Hypothalamus (tissue), 51 donors: ENCODE measurements around the gene CYP11A1.
A peak's percentile ranks its signal among the peaks of the same experiment; 100 is the strongest.

Experiments
- DNase-seq, 51 donors: peaks; one replicate each; lab custom pipeline; 2025; lab: John Stamatoyannopoulos, UW

Gene CYP11A1

DNA sequence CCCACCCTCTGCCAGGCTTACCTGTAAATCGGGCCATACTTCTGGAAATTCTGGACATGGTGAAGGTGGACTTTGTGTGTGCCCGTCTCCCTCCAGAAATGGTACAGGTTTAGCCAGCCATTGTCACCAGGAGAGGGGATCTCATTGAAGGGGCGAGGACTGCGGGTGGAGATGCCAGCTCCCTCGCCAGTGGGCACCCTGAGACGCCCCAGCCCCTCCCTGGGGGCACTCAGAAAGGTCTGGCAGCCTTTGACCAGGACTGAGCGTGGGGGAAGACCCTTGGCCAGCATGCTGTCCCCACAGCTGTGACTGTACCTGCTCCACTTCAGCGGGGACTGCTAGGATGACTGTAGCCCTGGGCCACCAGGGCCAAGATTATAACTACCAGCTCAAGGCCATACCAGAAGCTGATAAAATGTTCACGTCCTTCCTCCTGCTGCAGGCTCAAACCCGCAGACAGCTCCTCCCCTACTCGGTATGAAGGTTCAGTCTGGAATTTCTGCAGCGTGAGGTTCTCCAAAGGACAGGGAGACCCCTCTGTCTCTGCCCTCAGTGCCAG is at the start of gene CYP11A1:
TSS of gene CYP11A1 (minus strand) at position 351 of the 559 bp plus-strand sequence. CDS start at position 290, 61 bp downstream.
- no peak for DNase-seq

DNA sequence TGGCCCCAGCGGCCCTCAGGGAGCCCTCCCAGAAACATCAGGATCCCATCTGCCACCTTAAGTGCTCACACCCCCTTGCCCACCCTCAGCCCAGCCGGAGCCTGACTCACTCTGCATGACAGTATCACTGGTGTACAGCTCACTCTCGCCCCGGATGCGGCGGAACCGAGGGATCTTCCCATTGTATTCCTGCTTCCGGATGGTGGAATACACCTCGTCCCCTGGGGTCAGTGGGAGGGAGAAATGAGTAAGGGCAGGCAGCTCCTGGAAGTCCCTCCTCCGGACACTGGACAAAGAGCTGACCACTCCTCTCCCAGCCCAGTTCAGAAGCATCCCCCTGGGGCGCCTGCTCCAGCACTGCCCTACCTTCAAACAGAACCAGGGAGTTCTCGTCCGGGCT is 49.8 kb upstream of the CYP11A1 start:
- peak in 2 of 51 donors; percentile 23 to 54 for DNase-seq

DNA sequence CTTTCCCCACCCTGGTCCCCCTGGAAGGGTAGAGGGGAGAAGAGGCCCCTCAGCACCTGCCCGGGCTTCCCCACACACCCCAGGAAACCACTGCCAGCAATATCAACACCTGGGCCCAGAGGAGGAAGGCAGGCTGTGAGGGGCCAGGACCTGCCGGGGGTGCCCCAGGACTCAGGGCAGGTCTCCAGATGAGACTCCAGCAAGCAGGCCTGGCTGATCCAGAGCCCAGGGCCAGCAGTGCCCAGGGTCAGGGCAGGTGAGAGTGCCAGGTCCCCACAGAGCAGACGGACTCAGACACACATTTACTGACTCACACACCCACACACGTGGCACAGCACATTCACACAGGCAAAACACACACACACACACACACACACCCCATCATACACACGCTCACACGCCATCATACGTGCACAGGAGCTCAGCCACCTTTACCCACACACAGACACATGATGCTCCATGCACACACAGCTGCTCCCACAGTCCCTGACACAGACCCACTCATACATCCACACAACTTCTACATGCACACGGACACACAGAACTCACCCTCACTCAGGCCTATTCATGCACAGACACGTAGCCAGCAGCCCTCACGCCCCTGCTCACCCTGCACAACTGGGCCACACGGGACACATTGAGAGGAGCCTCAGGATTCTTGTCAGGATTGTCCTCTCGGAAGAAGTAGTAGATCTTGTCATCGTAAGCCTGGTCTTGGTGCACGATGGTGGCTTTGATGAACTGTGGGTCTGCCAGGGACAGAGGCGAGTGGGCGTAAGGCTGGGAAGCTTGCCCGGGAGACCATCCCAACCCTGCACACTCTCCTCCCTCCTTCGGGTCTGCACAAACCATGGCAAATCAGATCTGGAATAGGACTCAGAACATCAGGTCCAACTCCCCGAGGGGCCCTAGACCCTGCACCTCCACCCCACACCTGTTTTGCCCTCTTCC is 48.8 kb upstream of the CYP11A1 start:
- peak in 1 of 51 donors; percentile 29 for DNase-seq

DNA sequence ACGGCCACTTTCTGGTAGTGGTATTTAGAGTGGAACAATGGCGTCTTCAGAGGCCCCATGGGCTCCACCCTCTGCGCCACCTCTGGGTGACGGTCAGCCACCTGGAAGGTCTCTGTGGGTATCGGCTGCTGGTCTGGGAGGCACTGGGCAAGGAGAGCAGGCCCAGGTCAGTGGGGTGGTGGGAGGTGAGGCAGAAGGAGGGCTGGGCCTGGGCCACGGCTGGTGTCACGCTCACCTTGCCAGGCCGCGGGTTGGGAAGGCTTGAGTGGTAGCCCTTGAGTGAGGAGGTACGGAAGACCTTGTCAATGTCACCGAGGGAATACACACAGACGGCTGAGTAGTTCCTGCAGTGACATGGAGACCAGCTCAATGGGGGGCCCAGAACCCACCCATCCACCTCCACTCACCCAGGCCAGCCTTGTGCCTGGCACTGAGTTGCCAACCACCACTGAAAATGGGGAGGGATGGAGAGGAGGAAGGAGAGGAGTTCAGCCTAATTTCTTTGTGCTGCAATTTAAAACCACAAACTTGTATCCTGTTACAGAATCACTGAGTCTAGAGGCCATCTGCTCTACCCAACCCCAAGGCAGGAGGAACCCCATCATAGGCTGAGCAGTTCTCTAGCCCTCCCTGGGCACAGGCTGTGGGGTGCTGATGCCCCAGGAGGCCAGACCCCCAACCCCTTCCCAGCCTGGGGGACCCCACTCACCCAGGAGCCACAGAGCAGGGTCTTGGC is 47.3 kb upstream of the CYP11A1 start:
- DNase-seq, result no peak

DNA sequence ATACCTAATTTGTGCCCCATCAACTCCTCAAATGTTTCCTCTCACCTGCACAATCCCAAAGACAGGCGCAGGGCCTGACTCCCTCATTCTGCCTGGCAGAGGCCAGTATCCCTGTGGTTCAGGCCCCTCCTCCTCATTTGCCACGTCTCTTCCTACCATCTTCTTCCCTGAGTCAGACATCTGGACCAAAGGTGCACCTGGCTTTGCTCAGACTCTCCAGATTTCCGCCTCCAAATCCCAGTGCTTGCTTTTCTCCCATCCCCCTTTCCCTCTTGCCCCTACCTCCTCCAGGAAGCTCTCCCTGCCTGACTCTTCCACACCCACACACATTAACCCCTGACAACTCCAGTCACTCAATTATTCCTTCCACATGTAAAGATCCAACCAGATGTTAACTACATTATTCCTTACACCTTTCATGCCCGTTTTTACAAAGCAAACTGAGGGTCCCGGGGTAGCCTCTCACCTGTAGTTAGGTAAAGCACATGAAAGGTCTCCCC is 46.7 kb upstream of the CYP11A1 start:
- DNase-seq, result no peak

DNA sequence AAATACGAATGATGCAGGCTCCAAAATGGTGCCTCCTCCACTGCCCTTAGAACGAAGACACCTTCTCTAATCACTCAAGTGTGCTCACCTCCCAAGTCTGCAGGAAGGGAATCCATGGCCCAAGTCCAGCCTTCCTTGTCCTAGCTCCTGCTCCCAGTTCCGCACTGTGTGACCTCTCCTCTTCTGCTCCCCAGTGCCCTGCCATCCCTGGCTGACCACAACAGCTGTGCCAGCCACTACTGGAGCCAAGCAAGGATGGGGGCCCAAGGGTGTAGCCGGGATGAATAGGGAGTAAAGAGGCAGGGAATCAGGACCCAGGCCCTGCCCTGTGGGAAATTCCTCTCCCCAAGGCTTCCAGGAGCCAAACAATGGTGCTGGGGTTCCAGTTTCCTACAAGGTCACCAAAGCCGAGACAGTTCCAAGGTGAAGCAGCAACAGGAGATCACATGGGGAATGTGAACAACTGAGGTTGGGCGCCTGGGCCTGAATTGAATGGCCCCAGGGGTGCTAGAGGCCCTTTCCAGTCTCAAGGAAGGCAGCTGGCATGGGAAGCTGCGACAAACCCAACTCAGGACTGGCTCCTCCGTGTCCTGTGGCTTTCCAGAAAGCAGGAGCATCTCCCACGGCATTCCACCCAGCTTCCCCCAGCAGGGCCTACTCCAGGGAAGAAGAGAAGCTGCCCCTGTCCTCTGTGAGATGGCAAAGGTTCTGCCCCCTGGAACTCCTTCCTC is 46.1 kb upstream of the CYP11A1 start:
- DNase-seq, result no peak

DNA sequence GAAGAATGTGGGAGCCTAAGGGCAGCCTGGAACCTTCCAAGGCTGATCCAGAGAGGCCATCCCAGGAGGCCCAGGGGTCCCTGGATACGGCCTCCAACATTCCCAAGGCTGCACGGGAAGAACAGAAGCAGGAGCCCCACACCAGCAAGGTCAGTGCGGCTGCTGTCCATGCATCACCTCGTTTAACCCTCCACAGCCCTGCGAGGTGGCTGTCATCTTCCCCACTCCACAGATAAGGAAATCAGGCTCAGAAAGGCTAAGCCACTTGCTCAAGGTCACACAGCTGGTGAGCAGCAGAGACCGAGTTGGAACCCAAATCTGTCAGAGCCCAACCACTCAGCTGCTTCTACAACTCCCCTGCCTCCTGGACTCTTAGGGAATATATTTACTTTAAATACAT is 44.7 kb upstream of the CYP11A1 start:
- no peak for DNase-seq

DNA sequence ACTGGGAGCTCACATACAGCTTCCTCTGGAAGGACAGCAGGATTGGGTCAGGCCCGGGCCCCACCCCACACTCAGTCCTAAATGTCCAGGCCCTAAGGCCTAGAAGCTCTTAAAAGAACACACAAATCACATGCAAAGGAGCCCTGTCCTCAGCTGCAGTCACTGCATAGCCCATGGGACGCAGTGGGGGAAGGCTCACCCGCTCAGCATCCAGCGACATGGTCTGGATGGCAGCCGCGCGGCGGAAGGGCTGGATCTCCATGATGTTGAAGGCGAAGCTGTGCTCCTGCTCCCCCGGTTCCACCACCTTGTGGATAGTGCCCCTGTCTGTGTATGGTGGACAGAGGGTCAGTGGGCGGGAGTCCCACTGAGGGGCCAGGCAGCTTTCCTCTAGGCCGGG is 44.2 kb upstream of the CYP11A1 start:
- no peak for DNase-seq

DNA sequence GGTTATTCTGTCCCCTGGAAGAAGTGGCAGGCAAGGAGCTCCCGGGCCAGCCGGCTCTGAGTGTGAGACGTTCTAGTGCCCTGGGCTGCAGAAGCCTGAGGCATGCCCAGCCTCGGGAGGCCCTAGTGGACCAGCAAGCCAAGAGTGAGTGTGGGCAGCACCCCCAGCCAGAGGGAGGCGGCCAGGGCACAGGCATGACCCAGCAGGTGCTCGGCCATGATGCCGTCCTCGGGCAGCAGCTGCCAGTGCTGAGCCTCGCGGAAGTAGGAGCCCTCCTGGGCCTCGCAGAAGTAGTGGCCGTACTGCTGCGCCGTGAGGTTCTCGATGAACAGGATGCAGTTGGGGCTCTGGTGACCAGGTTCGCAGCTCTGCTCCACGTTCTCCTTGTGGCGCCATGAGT is 43.1 kb upstream of the CYP11A1 start:
- DNase-seq, result no peak

DNA sequence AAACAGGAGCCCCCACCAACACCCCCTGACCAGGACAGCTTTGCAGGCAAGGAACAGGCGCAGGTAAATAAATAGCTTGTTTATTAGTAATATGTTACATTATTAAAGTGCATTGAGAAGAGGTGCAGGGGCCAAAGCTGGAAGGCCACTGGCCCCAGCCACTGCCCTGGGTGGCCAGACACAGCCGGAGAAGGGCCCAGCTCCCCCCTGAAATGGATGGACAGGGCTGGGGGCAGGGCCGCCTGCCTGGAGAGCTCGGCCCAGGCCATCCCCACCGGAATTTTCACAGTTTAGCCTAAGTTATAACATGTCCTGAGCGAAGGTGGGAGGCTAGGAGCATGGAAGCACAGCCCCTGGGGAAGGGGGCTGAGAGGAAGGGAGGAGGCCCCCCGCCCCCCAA is 41.8 kb upstream of the CYP11A1 start:
- no peak for DNase-seq

DNA sequence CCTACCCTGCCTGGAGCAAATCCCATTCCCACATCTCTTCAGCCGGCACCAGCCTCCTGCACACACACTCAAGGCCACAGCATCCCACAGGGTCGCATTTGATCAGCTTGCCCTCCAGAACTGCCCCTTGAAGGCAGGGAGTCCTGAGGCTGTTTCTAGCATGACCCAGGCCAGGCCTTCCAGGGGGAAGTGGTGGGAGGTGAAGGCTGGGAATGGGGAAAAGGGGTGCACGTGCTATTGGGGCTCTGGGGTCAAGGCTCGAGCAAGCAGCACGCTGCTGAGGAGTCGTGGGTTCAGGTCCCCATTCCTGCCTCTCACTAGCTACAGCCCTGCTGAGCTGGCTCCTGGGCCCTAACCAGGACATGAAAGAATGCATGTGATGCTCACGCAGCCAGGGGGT is 41.4 kb upstream of the CYP11A1 start:
- DNase-seq, result no peak

DNA sequence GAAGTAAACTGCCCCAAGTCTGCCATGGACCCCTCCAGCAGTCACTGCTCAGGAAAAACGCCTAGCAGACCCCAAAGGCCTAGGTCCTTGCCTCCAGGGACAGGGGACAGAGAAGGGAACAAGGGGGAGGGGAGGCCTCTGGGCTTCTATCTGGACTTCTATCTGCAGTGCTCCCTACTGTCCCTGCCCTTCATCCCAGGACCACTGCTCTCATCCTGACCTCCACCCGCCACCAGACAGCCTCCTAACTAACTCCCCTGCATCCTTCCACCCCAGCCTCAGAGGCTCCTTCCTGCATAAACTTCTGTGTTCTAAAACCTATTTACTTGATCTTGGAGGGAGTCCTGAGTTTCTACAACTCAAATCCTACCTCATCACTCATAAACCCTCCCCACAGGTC is 40.9 kb upstream of the CYP11A1 start:
- DNase-seq, result no peak

DNA sequence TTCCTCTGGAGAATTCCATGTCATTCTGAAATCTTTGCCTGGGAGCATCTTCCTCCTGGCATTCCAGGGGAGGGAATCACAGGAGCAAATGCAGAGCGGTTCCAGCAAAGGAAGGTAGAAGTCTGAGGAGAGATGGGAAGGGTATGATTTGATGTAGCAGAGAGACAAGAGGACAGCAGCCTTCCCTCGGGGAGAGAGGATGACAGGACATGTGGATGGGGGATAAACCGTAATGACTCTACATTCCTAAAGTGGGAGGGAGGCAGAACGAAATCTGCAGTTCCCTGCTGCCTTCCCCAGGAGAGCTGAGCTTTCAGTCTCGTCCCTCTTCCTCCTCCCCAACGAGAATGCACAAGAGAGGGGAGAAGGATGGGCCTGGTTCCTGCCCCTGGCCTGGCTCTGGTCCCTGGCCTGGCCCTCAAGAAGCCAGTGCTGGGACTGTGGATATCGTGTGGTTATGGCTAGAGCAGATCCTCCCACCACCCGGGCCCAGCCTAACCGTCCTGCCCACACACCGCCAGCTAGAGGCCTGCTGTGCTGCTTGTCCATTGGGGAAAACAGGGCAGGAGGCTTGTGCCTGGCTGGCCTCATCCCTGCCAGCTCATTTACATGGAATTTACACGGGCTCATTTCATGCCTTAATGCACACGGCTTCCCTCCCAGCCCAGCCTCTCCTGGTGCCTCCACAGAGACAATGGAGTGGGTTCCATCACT is 39.7 kb upstream of the CYP11A1 start:
- DNase-seq, result peak in 3 of 51 donors; percentile 19 to 52 (median 26)

DNA sequence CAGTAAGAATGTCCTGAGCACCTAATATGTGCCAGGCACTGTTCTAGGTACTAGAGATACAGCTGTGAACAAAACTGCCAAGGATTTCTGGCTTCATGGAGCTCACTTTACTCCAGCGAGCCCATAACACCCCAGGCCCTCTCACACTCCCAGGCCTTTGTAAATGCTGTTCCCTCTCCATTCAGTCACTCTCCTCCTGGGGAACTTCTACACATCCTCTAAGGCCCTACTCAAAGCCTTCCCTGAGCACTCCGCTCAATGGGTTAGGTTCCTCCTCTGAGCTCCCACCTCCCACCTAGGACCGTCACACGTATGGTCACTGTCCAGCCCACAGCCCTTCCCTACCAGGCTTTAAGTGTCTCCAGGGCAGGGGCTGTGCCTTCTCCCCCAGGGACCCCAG is 39.1 kb upstream of the CYP11A1 start:
- DNase-seq, result no peak

DNA sequence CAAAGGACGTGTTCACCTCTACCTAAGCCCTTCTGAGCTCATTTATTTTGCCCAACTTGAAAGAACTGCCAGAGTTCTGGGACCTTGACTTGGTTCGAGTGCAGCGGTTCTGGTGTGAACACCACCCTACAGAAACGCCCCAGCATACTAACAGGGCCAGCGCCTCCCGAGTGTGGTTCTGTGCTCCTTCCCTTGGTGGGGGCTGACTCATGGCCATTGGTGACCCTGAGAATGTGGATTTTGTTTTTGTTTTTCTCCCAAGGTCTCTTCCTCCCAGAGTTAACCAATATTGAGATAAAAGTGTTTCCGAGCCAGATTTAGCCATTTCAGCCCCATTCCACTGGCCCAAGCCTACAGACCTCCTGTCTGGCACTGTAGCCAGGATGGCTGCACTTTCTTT is 38.4 kb upstream of the CYP11A1 start:
- no peak for DNase-seq

DNA sequence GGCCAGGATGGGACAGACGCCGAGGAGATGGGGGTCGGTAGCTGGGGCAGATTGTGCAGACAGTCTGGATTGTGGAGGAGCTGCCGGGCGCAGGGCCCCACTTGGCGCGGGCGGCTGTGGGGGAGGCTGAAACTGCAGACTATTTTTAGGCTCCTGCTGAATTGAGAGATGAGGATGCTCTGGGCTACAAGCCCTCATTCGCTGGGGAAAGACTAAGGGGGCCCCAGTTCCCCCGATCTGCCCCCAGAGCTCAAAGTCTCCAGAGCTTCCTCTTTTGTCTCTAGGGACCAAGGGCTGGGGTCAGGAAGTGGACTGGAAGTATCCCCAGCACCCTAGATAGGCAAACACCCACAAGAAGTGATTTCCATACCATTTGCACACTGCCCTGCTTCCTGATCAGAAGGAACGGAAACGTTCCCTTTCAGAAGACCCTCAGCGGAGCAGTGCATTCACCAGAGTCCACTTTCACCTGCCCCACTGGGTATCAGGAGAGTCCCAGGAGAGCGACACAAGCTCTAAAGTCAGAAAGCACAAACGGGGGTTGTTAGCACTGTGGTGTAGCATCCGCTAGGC is 36.6 kb upstream of the CYP11A1 start:
- peak in 6 of 51 donors; percentile 7 to 30 (median 14) for DNase-seq

DNA sequence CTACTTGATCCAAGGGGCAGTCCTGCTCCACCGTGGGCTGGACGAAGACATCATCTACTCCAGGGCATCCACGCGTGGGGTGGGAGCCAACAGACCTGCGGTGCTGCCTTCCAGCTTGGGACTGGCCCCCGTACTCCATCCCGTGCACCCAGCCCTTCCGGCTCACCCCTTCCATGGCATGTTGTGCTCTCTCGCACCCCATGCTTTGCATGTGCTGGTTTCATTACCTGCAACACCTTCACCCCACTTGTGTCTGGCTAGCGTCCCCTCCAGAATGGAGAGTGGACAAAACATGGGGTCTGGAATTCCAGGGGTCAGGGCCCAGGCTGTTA is 36.1 kb upstream of the CYP11A1 start:
- DNase-seq, result no peak

DNA sequence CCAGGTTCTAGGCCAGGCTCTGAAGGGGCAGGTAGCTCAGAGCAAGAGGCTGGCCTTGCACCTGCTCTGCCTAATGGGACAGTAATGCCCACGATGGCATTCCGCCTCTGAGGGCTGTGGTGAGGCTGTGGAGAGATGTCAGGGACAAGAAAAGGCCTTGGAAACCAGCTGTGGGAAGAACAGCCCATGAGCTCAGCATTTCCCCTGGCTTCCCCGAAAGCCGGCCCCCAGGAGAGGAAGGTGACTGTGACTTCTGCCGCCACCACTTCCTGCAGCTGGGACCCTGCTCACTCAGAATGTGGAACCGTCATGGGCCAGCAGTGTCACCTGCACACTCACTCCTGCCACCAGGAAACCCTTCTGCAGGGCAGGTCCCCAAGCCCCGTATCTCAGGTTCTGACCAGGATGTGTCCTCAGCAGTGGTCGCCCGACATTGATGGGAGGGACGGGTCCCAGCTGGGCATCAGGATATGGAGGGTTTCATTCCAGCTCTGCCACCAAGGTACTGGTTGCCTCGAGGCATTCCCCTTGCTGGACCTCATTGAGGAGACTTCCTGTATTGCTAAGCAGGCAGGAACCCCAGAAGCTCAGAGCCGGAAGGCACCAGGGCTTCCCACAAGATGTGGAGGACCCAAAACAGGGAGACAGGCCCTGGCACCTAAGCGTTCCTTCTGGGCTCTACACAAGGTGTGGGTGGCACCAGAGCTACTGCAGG is 35.6 kb upstream of the CYP11A1 start:
- DNase-seq, result peak in 1 of 51 donors; percentile 15

DNA sequence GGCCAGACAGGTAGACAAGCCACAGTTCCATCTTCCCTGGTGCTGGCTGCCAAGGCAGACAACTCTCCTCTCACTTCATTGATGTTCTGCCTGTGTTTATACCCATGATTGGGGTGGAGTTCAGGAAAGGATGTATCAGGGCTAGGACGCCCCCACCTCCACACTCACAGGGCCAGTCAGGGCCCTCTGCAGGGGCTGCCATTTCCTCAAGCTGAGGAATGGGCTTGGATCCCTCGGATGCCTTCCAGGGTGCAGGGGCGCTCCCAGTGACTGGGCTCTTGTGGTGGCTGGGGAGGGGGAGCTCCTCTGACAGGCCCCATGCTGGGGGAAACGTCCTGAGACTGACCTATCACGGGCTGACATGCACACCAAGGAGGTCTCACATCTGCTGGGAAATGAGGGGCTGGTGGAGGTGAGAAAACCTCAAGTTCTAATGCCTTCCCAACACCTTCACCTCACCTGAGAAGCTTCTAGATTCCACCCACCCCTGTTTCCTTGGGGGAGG is 34.9 kb upstream of the CYP11A1 start:
- DNase-seq, result no peak
